Caco-2 (cell line): ENCODE results near the gene CWF19L2. TPM values are rescaled to one million over a fixed set of nuclear protein-coding genes. Genes with fewer than 3 reads are reported as not detected.
"Not testable (repeated sequence)": the region's sequence is repeated elsewhere in the genome, so short reads cannot be mapped to it uniquely, and the experiment has no call there.

ENCODE experiments used
- BruUV-seq: library from RNA; stranded (reverse); fragments of 400-500 nt; replicated peaks from 2 replicates; lab custom pipeline; 2021; lab: Mats Ljungman, UMichigan
- CTCF ChIA-PET: fragments of 300-600 bp; sonication (Branson Sonifier 250); formaldehyde crosslinking; loops from one replicate; lab custom pipeline; 2022; ENCODE audit warnings: antibody characterized with exemption; lab: Charles Lee
- POLR2A ChIA-PET: fragments of 300-600 bp; sonication (Branson Sonifier 250); formaldehyde crosslinking; loops from one replicate; lab custom pipeline; 2022; ENCODE audit warnings: antibody characterized with exemption; lab: Charles Lee
- DNase-seq, 2 experiments: peaks; one replicate each; pipeline versions ENCODE4 v3.0.0 to v3.0.0-alpha.2; 2020 to 2022
- H3K27me3 ChIP-seq: replicated peaks from 2 replicates; pipeline ENCODE4 v1.6.0; 2011; ENCODE audit warnings: low read length; ENCODE audit not compliant: control insufficient read depth, insufficient read depth
- H3K36me3 ChIP-seq: 2 replicates; pipeline ENCODE4 v1.5.1; 2011; ENCODE audit warnings: low read length; ENCODE audit not compliant: control insufficient read depth, insufficient read depth
- H3K4me1 ChIP-seq: fragments of 250-450 bp; sonication (Bioruptor Pico); 2 replicates; pipeline ENCODE4 v1.5.1; 2020; ENCODE audit warnings: mild to moderate bottlenecking
- H3K4me3 ChIP-seq: 2 replicates; pipeline ENCODE4 v1.5.1; 2011; ENCODE audit warnings: low read depth, mild to moderate bottlenecking, control low read depth, low read length
- H3K9me3 ChIP-seq: fragments of 250-450 bp; sonication (Bioruptor Pico); 2 replicates; pipeline ENCODE4 v1.5.1; 2020; ENCODE audit warnings: mild to moderate bottlenecking, moderate library complexity
- H3K27ac Mint-ChIP-seq: one replicate; pipeline ENCODE4 v1.8.0; 2022; ENCODE audit warnings: mixed read lengths; ENCODE audit not compliant: unreplicated experiment
- H3K27me3 Mint-ChIP-seq: one replicate; pipeline ENCODE4 v1.8.0; 2022; ENCODE audit warnings: mixed read lengths; ENCODE audit not compliant: insufficient read depth, unreplicated experiment
- H3K36me3 Mint-ChIP-seq: one replicate; pipeline ENCODE4 v1.8.0; 2022; ENCODE audit warnings: mild to moderate bottlenecking, mixed read lengths; ENCODE audit not compliant: insufficient read depth, unreplicated experiment
- H3K4me1 Mint-ChIP-seq: one replicate; pipeline ENCODE4 v1.8.0; 2022; ENCODE audit warnings: low read depth, mixed read lengths; ENCODE audit not compliant: unreplicated experiment
- H3K4me3 Mint-ChIP-seq: one replicate; pipeline ENCODE4 v1.8.0; 2022; ENCODE audit warnings: mild to moderate bottlenecking, moderate library complexity, mixed read lengths; ENCODE audit not compliant: unreplicated experiment
- H3K9me3 Mint-ChIP-seq: one replicate; pipeline ENCODE4 v1.8.0; 2022; ENCODE audit warnings: mixed read lengths; ENCODE audit not compliant: unreplicated experiment
- intact Hi-C: fragments of 100-400 bp; cut with micrococcal nuclease; formaldehyde crosslinking; loops from one replicate; pipeline ENCODE4 v1.10.0; 2022; ENCODE audit not compliant: unreplicated experiment
- total RNA-seq: library from RNA; stranded (reverse); gene quantifications from 2 replicates; pipeline ENCODE4 v1.2.3, GENCODE V29; 2022
- TF ChIP-seq, protein P1 (sequence below), 2 experiments: fragments of 200-600 bp in 1 of 2; IDR thresholded peaks; 1 replicate in 1 of 2; 2 replicates in 1 of 2; pipeline versions ENCODE4 v1.5.1 to v1.8.0; 2011 to 2022; ENCODE audit warnings: antibody characterized with exemption in 1 of 2, control low read depth in 1 of 2, inconsistent platforms in 1 of 2, low read depth in 1 of 2, low read length in 1 of 2, mild to moderate bottlenecking in 1 of 2, moderate library complexity in 1 of 2; ENCODE audit not compliant: insufficient read depth in 1 of 2, severe bottlenecking in 1 of 2, unreplicated experiment in 1 of 2

The CWF19L2 gene
- total RNA-seq, 1 experiment from 2014 or later = 24.1 TPM

DNA sequence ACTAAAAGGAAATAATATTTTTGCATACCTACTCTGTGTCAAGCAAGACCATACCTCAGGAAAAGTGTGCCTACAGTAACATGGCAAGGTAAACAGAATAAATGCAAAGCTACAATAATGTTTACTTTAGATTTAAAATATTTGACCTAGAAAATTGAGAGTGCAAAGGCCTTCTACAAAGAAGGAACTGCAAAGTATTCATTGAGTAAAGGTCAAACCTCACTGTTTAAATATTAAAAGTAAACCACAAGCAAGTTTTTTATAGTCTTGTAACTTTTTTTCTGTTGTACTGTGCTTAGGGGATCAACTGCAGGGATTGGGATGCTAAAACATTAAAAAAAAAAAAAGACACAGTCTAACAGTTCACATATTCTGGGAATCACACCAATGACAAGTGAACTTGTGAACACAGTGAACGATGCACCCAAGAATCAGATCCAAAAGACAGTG, 48.8 kb downstream of the CWF19L2 start:
- no TSS peak for BruUV-seq
- peaks cover 26% of the 10 kb centered on the region for H3K4me1 ChIP-seq
- CTCF ChIA-PET = no interaction called here

DNA sequence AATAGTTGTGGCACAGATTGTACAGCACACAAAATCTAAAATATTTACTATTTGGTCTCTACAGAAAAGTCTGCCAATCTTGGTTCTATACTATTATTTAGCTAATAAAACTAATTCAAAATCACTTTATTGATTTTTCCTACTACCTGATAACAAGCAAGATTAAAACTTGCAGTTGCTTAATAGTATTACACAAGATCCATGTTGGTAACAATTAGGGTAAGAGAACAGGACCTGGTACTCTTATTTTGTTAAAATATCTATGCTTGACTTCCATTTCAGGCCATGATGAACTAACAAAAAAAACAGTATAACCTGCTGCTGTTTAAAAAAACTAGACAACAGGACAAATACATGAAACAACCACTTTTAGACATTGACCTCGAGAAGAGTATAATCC, 52.4 kb downstream of the CWF19L2 start:
- DNase-seq = no peak
- Mint-ChIP-seq H3K9me3 (peaks cover 26% of the 10 kb centered on the region), H3K27me3 (no peaks in the 10 kb centered on the region), H3K27ac (no peak overlapping the region), H3K4me1 (peaks cover 19% of the 10 kb centered on the region), H3K4me3 (no peak overlapping the region), H3K36me3 (peaks cover 14% of the 10 kb centered on the region)
- no peaks in the 10 kb centered on the region for H3K9me3 ChIP-seq
- TF ChIP-seq, protein P1, sequence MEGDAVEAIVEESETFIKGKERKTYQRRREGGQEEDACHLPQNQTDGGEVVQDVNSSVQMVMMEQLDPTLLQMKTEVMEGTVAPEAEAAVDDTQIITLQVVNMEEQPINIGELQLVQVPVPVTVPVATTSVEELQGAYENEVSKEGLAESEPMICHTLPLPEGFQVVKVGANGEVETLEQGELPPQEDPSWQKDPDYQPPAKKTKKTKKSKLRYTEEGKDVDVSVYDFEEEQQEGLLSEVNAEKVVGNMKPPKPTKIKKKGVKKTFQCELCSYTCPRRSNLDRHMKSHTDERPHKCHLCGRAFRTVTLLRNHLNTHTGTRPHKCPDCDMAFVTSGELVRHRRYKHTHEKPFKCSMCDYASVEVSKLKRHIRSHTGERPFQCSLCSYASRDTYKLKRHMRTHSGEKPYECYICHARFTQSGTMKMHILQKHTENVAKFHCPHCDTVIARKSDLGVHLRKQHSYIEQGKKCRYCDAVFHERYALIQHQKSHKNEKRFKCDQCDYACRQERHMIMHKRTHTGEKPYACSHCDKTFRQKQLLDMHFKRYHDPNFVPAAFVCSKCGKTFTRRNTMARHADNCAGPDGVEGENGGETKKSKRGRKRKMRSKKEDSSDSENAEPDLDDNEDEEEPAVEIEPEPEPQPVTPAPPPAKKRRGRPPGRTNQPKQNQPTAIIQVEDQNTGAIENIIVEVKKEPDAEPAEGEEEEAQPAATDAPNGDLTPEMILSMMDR (IDR thresholded peaks at IDR 0.05; ENCODE audit: insufficient read depth in 1 of 2, low read depth in 1 of 2, low read length in 1 of 2, severe bottlenecking in 1 of 2, unreplicated experiment in 1 of 2) = no peak
- intact Hi-C loops = no loop called here
- POLR2A ChIA-PET = no interaction called here
- CTCF ChIA-PET = interaction anchor here (0.8 kb wide), 1 partner anchor 365 kb away, joined by 3 read pairs; no protein-coding TSS in a partner anchor
- peaks cover 26% of the 10 kb centered on the region for H3K4me1 ChIP-seq
- no peaks in the 10 kb centered on the region for H3K27me3 ChIP-seq
- no peak overlapping the region for H3K4me3 ChIP-seq
- BruUV-seq = no TSS peak
- H3K36me3 ChIP-seq = no peaks in the 10 kb centered on the region; the same call in 1 of the 2 replicates

More for the DNA sequence above, 48.8 kb downstream of the CWF19L2 start:
- Histone ChIP-seq H3K27me3 (no peaks in the 10 kb centered on the region), H3K9me3 (no peaks in the 10 kb centered on the region), H3K36me3 (no peaks in the 10 kb centered on the region), H3K4me3 (no peak overlapping the region)
- Mint-ChIP-seq H3K27ac (no peak overlapping the region), H3K36me3 (peaks cover 9% of the 10 kb centered on the region), H3K27me3 (no peaks in the 10 kb centered on the region), H3K4me1 (peaks cover 19% of the 10 kb centered on the region), H3K9me3 (peaks cover 12% of the 10 kb centered on the region), H3K4me3 (no peak overlapping the region)
- POLR2A ChIA-PET = interaction anchor here (0.6 kb wide), 1 partner anchor 49 kb away, joined by 3 read pairs; the partner anchor contains the start of gene CWF19L2
- TF ChIP-seq, protein P1 (IDR thresholded peaks at IDR 0.05; ENCODE audit: insufficient read depth in 1 of 2, low read depth in 1 of 2, low read length in 1 of 2, severe bottlenecking in 1 of 2, unreplicated experiment in 1 of 2) = no peak
- DNase-seq = peak in 1 of 2 experiments; percentile 38
- intact Hi-C loops = loop anchor here (2.0 kb wide), 1 partner anchor 48 kb away; the partner anchor contains the start of gene CWF19L2

DNA sequence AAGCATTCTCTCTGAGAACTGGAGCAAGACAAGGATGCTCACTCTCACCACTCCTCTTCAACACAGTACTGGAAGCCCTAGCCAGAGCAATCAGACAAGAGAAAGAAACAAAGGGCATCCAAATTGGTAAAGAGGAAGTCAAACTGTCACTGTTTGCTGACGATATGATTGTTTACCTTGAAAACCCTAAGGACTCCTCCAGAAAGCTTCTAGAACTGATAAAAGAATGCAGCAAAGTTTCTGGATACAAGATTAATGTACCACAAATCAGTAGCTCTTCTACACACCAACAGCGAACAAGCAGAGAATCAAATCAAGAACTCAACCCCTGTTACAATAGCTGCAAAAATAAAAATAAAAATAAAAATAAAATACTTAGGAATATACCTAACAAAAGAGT, 56.5 kb downstream of the CWF19L2 start:
- POLR2A ChIA-PET = not testable (repeated sequence)

More for the DNA sequence above, 56.5 kb downstream of the CWF19L2 start:
- CTCF ChIA-PET, H3K4me3 Mint-ChIP-seq, DNase-seq, H3K36me3 ChIP-seq, H3K4me3 ChIP-seq, H3K27ac Mint-ChIP-seq, H3K27me3 Mint-ChIP-seq, BruUV-seq, intact Hi-C loops, H3K9me3 ChIP-seq, H3K27me3 ChIP-seq: not testable (repeated sequence)
- Mint-ChIP-seq H3K36me3 (peaks cover 26% of the 10 kb centered on the region), H3K4me1 (peaks cover 16% of the 10 kb centered on the region), H3K9me3 (peaks cover 51% of the 10 kb centered on the region)
- H3K4me1 ChIP-seq = peaks cover 11% of the 10 kb centered on the region
